ENCODE measurements around the gene RPF1. TPM values are rescaled to one million over a fixed set of nuclear protein-coding genes. Genes with fewer than 3 reads are reported as not detected.

The RPF1 gene
- total and polyA plus RNA-seq, 7 donors = 29.2 to 75.5 (median 38.5) TPM

DNA sequence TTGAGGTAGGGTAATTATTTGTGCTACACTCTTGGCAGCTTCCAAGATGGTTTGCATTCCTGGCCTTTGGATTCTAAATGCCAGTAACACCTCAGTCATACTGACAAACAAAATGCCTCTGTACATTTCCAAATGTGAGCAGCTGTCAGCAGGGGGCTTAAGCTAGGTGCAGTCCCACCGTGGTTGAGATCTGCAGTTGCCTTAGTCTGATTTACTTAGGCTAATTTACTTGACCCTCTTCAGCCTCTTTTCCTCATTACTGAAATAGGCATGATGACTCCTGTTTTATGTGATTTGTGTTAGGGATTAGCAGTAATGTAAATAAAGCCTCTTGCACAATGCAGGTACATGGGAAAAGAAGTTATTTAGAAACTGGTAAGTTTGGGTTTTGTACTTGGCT lies 13.7 kb downstream of the RPF1 start:
- Histone ChIP-seq H3K4me3 (no peak overlapping the region), H3K27me3 (ENCODE audit: insufficient read depth in 3 of 3, low read length in 2 of 3) (no peaks in the 10 kb centered on the region), H3K9me3 (no peaks in the 10 kb centered on the region), H3K36me3 (ENCODE audit: insufficient read depth in 1 of 2, low read depth in 1 of 2) (peaks cover 7 to 84% of the 10 kb centered on the region in 2 donors), H3K4me1 (no peaks in the 10 kb centered on the region), H3K27ac (no peak overlapping the region)
- no peak for DNase-seq
- 29 to 34% (median 32%) methylated on average over 1 of the region's 1 CpG for WGBS, 3 donors
- no peak for ATAC-seq
- TF ChIP-seq, protein P1, sequence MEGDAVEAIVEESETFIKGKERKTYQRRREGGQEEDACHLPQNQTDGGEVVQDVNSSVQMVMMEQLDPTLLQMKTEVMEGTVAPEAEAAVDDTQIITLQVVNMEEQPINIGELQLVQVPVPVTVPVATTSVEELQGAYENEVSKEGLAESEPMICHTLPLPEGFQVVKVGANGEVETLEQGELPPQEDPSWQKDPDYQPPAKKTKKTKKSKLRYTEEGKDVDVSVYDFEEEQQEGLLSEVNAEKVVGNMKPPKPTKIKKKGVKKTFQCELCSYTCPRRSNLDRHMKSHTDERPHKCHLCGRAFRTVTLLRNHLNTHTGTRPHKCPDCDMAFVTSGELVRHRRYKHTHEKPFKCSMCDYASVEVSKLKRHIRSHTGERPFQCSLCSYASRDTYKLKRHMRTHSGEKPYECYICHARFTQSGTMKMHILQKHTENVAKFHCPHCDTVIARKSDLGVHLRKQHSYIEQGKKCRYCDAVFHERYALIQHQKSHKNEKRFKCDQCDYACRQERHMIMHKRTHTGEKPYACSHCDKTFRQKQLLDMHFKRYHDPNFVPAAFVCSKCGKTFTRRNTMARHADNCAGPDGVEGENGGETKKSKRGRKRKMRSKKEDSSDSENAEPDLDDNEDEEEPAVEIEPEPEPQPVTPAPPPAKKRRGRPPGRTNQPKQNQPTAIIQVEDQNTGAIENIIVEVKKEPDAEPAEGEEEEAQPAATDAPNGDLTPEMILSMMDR (IDR thresholded peaks at IDR 0.05) = no peak
- intact Hi-C loops (cut with DNase I) = no loop called here

DNA sequence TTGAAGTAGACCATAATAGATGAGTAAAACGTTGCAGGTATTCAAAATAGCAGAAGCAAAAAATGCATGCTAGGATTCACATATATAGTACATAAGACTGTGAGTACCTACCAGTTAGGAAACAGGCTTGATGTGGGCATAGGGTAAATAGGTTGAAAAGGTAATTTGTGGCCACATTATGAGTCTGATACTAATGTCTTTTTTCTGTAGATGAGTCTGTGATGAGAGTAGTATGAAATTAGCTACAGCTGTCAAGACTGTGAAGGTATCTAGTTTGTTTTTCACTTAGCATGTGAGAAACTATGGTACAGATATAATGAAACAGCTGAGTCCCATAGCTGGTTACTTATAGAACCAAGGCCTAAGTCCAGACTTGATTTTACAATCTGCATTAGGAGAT lies 14.7 kb downstream of the RPF1 start:
- Histone ChIP-seq H3K27ac (no peak overlapping the region), H3K36me3 (ENCODE audit: insufficient read depth in 1 of 2, low read depth in 1 of 2) (peaks cover 7 to 94% of the 10 kb centered on the region in 2 donors), H3K4me3 (no peak overlapping the region), H3K9me3 (no peaks in the 10 kb centered on the region), H3K27me3 (ENCODE audit: insufficient read depth in 3 of 3, low read length in 2 of 3) (no peaks in the 10 kb centered on the region), H3K4me1 (no peaks in the 10 kb centered on the region)
- TF ChIP-seq, protein P1 (IDR thresholded peaks at IDR 0.05) = no peak
- DNase-seq = no peak
- intact Hi-C loops (cut with DNase I) = no loop called here
- no peak for ATAC-seq
- 72 to 74% (median 73%) methylated on average over 1 of the region's 1 CpG for WGBS, 3 donors

DNA sequence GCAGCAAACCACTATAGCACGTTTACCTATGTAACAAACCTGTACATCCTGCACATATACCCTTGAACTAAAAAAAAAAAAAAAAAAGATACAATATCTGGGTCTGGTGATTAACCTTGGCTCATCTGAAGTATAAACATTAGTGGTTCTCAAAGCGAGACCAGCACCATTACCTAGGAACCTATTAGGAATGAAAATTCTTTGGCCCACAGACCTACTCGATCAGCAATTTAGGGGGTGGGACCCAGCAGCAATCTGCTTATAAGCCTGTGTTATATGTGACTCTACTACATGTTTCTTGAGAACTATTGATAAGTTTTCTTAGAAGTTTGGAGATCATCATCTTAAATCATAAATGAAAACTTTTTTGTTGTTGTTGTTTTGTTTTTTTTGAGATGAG lies 17.4 kb downstream of the RPF1 start:
- TF ChIP-seq, protein P1 (IDR thresholded peaks at IDR 0.05) = no peak
- DNase-seq (no peak), ATAC-seq (no peak)
- Histone ChIP-seq H3K27me3 (ENCODE audit: insufficient read depth in 3 of 3, low read length in 2 of 3) (no peaks in the 10 kb centered on the region), H3K36me3 (ENCODE audit: insufficient read depth in 1 of 2, low read depth in 1 of 2) (peaks cover 7 to 99% of the 10 kb centered on the region in 2 donors), H3K4me1 (peaks cover 13% of the 10 kb centered on the region), H3K27ac (no peak overlapping the region), H3K4me3 (no peak overlapping the region), H3K9me3 (no peaks in the 10 kb centered on the region)
- intact Hi-C loops (cut with DNase I) = no loop called here
- WGBS, 3 donors = 83 to 98% (median 88%) methylated on average over 3 of the region's 3 CpGs

DNA sequence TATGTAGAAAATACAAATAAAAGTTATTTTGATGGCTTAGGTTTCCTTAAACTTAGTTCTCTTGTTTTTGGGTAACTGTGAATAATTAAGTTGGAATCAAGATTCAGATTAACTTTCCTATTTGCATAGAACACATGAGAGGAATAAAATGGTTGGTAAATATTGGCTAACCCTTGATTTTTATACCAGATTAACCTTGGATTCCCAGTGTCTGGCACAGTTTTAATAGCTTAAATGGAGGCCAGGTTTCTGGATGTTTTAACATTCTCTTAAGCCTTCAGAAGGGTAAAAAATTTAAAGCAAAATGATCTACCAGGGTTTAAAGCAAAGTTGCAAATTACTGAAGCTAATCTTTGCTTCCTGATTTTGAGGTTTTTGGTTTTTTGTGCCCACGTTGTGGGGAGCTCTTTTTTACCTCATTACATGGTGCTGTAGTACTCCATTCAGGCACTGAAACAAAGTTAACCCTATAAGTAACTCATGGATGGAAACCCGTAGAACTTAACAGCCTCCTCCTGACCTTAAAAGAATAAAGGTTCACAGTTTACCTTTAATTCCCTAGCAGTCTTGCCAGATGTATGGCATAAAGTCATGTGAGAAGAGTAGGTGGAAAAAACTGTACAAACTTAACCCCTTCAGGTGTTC lies 18.7 kb downstream of the RPF1 start:
- intact Hi-C loops (cut with DNase I) = no loop called here

More for the DNA sequence above, 18.7 kb downstream of the RPF1 start:
- peaks cover 7 to 87% of the 10 kb centered on the region in 2 donors for H3K36me3 ChIP-seq (ENCODE audit: insufficient read depth in 1 of 2, low read depth in 1 of 2)
- DNase-seq (no peak), ATAC-seq (no peak)
- H3K27ac ChIP-seq = no peak overlapping the region
- peaks cover 20% of the 10 kb centered on the region for H3K4me1 ChIP-seq
- H3K27me3 ChIP-seq (ENCODE audit: insufficient read depth in 3 of 3, low read length in 2 of 3) = no peaks in the 10 kb centered on the region
- no peaks in the 10 kb centered on the region for H3K9me3 ChIP-seq
- TF ChIP-seq, protein P1 (IDR thresholded peaks at IDR 0.05) = no peak
- no peak overlapping the region for H3K4me3 ChIP-seq
- 42 to 56% (median 45%) methylated on average over 2 of the region's 2 CpGs for WGBS, 3 donors

All from psoas muscle (tissue), 8 donors.